HepG2 (cell line): ENCODE results near the gene ZNF343. TPM values are rescaled to one million over a fixed set of nuclear protein-coding genes. Genes with fewer than 3 reads are reported as not detected.

ENCODE experiments used
- ATAC-seq: fragments of 200-7000 bp; cut with Tn5 transposase; 3 replicates; pipeline ENCODE4 v1.9.1; 2020; ENCODE audit warnings: mild to moderate bottlenecking, moderate library complexity
- BruUV-seq: library from RNA; stranded (reverse); fragments of 400-500 nt; replicated peaks from 2 replicates; lab custom pipeline; 2021; lab: Mats Ljungman, UMichigan
- CTCF ChIA-PET: fragments of 300-600 bp; formaldehyde crosslinking; extraction: SDS; loops from one replicate; lab custom pipeline; 2021; ENCODE audit warnings: low total read pairs, inconsistent platforms, low intra/inter-chr PET ratio; lab: Yijun Ruan, JAX
- POLR2A ChIA-PET: fragments of 350-600 bp; sonication (Branson Sonifier 250); formaldehyde crosslinking; loops from one replicate; lab custom pipeline; 2020; ENCODE audit warnings: antibody characterized with exemption, inconsistent platforms; lab: Yijun Ruan, JAX
- DNase-seq: peaks from one replicate; pipeline ENCODE4 v3.0.0-alpha.2; 2015; ENCODE audit warnings: low spot score
- FAIRE-seq: peaks from 3 replicates; lab custom pipeline; 2011; peaks lifted over from hg19 to GRCh38; lab: Jason Lieb, UNC
- H2AFZ ChIP-seq: one replicate; pipeline ENCODE4 v1.6.1; 2011; ENCODE audit warnings: low read length, inconsistent platforms
- H3K27ac ChIP-seq: fragments of 300-600 bp; 3 replicates; pipeline ENCODE4 v1.8.0; 2011; ENCODE audit warnings: mixed run types, mild to moderate bottlenecking, mixed read lengths, low read length, inconsistent platforms; ENCODE audit not compliant: insufficient read depth; ENCODE audit errors: extremely low read length
- H3K27me3 ChIP-seq, 2 experiments: fragments of 200-600 bp in 1 of 2; 2 replicates in 1 of 2; 3 replicates in 1 of 2; pipeline versions ENCODE4 v1.6.0 to v1.8.0; 2011; ENCODE audit warnings: low read length in 2 of 2, mild to moderate bottlenecking in 2 of 2, moderate library complexity in 2 of 2, inconsistent platforms in 1 of 2; ENCODE audit not compliant: insufficient read depth in 2 of 2, control insufficient read depth in 1 of 2
- H3K36me3 ChIP-seq, 2 experiments: fragments of 200-600 bp in 1 of 2; replicated peaks in 1 of 2; 2 replicates in 1 of 2; 3 replicates in 1 of 2; pipeline versions ENCODE4 v1.5.1 to v1.8.0; 2011; ENCODE audit warnings: low read length in 2 of 2, inconsistent platforms in 1 of 2; ENCODE audit not compliant: insufficient read depth in 2 of 2, control insufficient read depth in 1 of 2
- H3K4me1 ChIP-seq: 2 replicates; pipeline ENCODE4 v1.5.1; 2012; ENCODE audit warnings: low read length, inconsistent platforms; ENCODE audit not compliant: insufficient read depth
- H3K4me2 ChIP-seq: 2 replicates; pipeline ENCODE4 v1.6.0; 2011; ENCODE audit warnings: low read depth, low read length, inconsistent platforms
- H3K4me3 ChIP-seq, 3 experiments: fragments of 200-600 bp in 1 of 3; sonication (generic), shearing (Covaris generic) in 1 of 3; replicated peaks in 1 of 3; 2 replicates each; pipeline ENCODE4 v1.5.1; 2011 to 2016; ENCODE audit warnings: low read length in 3 of 3, inconsistent platforms in 2 of 3, low read depth in 2 of 3, mild to moderate bottlenecking in 2 of 3, control low read depth in 1 of 3, mixed read lengths in 1 of 3; ENCODE audit not compliant: insufficient read depth in 1 of 3
- H3K79me2 ChIP-seq: one replicate; pipeline ENCODE4 v1.6.1; 2011; ENCODE audit warnings: low read length, inconsistent platforms; ENCODE audit not compliant: insufficient read depth
- H3K9ac ChIP-seq: 2 replicates; pipeline ENCODE4 v1.6.0; 2011; ENCODE audit warnings: mild to moderate bottlenecking, low read depth, low read length, inconsistent platforms; ENCODE audit not compliant: insufficient read depth
- H3K9me3 ChIP-seq: 2 replicates; pipeline ENCODE4 v1.5.1; 2012; ENCODE audit warnings: mild to moderate bottlenecking, low read length
- H4K20me1 ChIP-seq: 2 replicates; pipeline ENCODE4 v1.6.0; 2011; ENCODE audit warnings: inconsistent platforms, mild to moderate bottlenecking, low read length, moderate library complexity; ENCODE audit not compliant: insufficient read depth
- AKAP8 ChIP-seq: sonication (generic); formaldehyde crosslinking; IDR thresholded peaks from 2 replicates; pipeline ENCODE4 v1.5.1; 2020; ENCODE audit warnings: mild to moderate bottlenecking, missing genetic modification reagents
- ATF7 ChIP-seq, 2 experiments: fragments of 450-650 bp in 1 of 2; sonication (generic) in 1 of 2; formaldehyde crosslinking in 1 of 2; IDR thresholded peaks; 2 replicates each; pipeline versions ENCODE4 v1.4.0 to v1.6.1; 2016 to 2020; ENCODE audit warnings: antibody characterized with exemption in 1 of 2, mild to moderate bottlenecking in 1 of 2, missing genetic modification reagents in 1 of 2
- CEBPB ChIP-seq: IDR thresholded peaks from 2 replicates; pipeline ENCODE4 v1.6.1; 2011; ENCODE audit warnings: low read depth, low read length, improper control_type of control experiment, borderline replicate concordance
- ELF3 ChIP-seq: IDR thresholded peaks from 2 replicates; pipeline ENCODE4 v1.6.1; 2016; ENCODE audit warnings: missing genetic modification reagents, missing compliant biosample characterization
- FOXK2 ChIP-seq: fragments of 450-650 bp; IDR thresholded peaks from 2 replicates; pipeline ENCODE4 v1.6.1; 2016
- HNF4A ChIP-seq: sonication (generic); formaldehyde crosslinking; IDR thresholded peaks from 2 replicates; pipeline ENCODE4 v1.4.0; 2020; ENCODE audit warnings: missing genetic modification reagents
- TCF7L2 ChIP-seq: IDR thresholded peaks from 2 replicates; pipeline ENCODE4 v1.6.1; 2011; ENCODE audit warnings: mild to moderate bottlenecking, low read depth, low read length, moderate library complexity
- TFDP1 ChIP-seq: IDR thresholded peaks from 2 replicates; pipeline ENCODE4 v1.6.1; 2016; ENCODE audit warnings: missing compliant biosample characterization, missing genetic modification reagents, borderline replicate concordance
- WGBS: methylation state at CpG from one replicate; pipeline ENCODE4 v1.1.6; 2017; ENCODE audit warnings: low lambda C conversion rate; 5-methylcytosine and 5-hydroxymethylcytosine counted together
- in situ Hi-C: cut with HindIII; loops from 2 replicates; pipeline ENCODE4 v1.10.0; 2017; ENCODE audit warnings: low pct_unique_long_range_greater_than_20kb; ENCODE audit not compliant: extremely low pct_ligation_motif_present
- intact Hi-C: fragments of 100-400 bp; cut with micrococcal nuclease; formaldehyde crosslinking; loops from one replicate; pipeline ENCODE4 v1.10.0; 2022; ENCODE audit not compliant: unreplicated experiment
- polyA plus RNA-seq, 8 experiments: library from polyadenylated mRNA; depleted of rRNA in 3 of 8; stranded (reverse) in 7 of 8; unstranded in 1 of 8; fragments of >200 nt; fragmentation: Illumina TruSeq in 4 of 8; extraction: Trizol in 4 of 8; gene quantifications; 2 replicates each; pipeline versions ENCODE4 v1.2.1 to v1.2.3, GENCODE V29; 2011 to 2016; ENCODE audit warnings: low read depth in 4 of 8, missing spikeins in 1 of 8, mixed read lengths in 1 of 8; ENCODE audit not compliant: insufficient read depth in 1 of 8
- total RNA-seq, 5 experiments: library from RNA; depleted of rRNA; stranded (reverse); fragments of >200 nt; fragmentation: Illumina TruSeq; extraction: Trizol; gene quantifications; 2 replicates each; pipeline ENCODE4 v1.2.3, GENCODE V29; 2016; ENCODE audit warnings: low read depth in 1 of 5
- TF ChIP-seq, protein P1 (sequence below): sonication (generic); formaldehyde crosslinking; IDR thresholded peaks from 2 replicates; pipeline ENCODE4 v1.5.0; 2020; ENCODE audit warnings: mild to moderate bottlenecking, low read depth, missing genetic modification reagents, borderline replicate concordance
- TF ChIP-seq, protein P2 (sequence below): sonication (generic); formaldehyde crosslinking; IDR thresholded peaks from 2 replicates; pipeline ENCODE4 v1.5.0; 2020; ENCODE audit warnings: mild to moderate bottlenecking, missing genetic modification reagents

The ZNF343 gene
- total and polyA plus RNA-seq, 2 of the 13 experiments (the other 11 are each of a cell fraction or from before 2014, with no cell fraction given), result 16.4 to 22.1 TPM

GRCh38 chr20:2455771-2456497 is 52.8 kb downstream of the ZNF343 start:
- no peaks in the 10 kb centered on the region; the same call in 1 of the 2 replicates for H4K20me1 ChIP-seq
- DNase-seq (no peak), ATAC-seq (peak; percentile 22; the same call in 2 of the 3 replicates), FAIRE-seq (no peak)
- TF ChIP-seq TFDP1 (no peak), ATF7 (IDR thresholded peaks at IDR 0.05) (0 out of 2 replicates have a peak, but pooled peaks have one; percentile 27), ATF7 (CRISPR knock-in tag; IDR thresholded peaks at IDR 0.05) (no peak), CEBPB (peak; percentile 37; the same call in 1 of the 2 replicates), FOXK2 (0 out of 2 replicates have a peak, but pooled peaks have one; percentile 15), HNF4A (CRISPR knock-in tag) (0 out of 2 replicates have a peak, but pooled peaks have one; percentile 13), AKAP8 (CRISPR knock-in tag) (no peak), TCF7L2 (no peak), ELF3 (CRISPR knock-in tag) (no peak)
- TF ChIP-seq, protein P1, sequence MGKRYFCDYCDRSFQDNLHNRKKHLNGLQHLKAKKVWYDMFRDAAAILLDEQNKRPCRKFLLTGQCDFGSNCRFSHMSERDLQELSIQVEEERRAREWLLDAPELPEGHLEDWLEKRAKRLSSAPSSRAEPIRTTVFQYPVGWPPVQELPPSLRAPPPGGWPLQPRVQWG, result no peak
- TF ChIP-seq, protein P2, sequence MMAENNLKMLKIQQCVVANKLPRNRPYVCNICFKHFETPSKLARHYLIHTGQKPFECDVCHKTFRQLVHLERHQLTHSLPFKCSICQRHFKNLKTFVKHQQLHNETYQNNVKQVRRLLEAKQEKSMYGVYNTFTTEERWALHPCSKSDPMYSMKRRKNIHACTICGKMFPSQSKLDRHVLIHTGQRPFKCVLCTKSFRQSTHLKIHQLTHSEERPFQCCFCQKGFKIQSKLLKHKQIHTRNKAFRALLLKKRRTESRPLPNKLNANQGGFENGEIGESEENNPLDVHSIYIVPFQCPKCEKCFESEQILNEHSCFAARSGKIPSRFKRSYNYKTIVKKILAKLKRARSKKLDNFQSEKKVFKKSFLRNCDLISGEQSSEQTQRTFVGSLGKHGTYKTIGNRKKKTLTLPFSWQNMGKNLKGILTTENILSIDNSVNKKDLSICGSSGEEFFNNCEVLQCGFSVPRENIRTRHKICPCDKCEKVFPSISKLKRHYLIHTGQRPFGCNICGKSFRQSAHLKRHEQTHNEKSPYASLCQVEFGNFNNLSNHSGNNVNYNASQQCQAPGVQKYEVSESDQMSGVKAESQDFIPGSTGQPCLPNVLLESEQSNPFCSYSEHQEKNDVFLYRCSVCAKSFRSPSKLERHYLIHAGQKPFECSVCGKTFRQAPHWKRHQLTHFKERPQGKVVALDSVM (CRISPR knock-in tag), result 0 out of 2 replicates have a peak, but pooled peaks have one; percentile 13
- peaks cover 6 to 19% of the 10 kb centered on the region in 2 experiments; a peak in 4 of 5 replicates for H3K36me3 ChIP-seq
- H3K4me2 ChIP-seq, result no peak overlapping the region
- no peak overlapping the region for H3K27ac ChIP-seq
- no peaks in the 10 kb centered on the region for H3K4me1 ChIP-seq
- no peaks in the 10 kb centered on the region for H3K27me3 ChIP-seq
- no peak overlapping the region for H3K9ac ChIP-seq
- ChIA-PET CTCF (interaction anchor here (1.0 to 1.6 kb wide), 2 partner anchors 35 to 69 kb away, joined by 3 to 7 read pairs; no protein-coding TSS in a partner anchor), POLR2A (interaction anchor here (3.6 kb wide), 1 partner anchor 14 kb away, joined by 34 read pairs; the partner anchor contains the start of gene SNRPB)
- intact Hi-C loops (no loop called here), in situ Hi-C loops (no loop called here)
- H3K79me2 ChIP-seq, result no peaks in the 10 kb centered on the region
- no TSS peak for BruUV-seq
- no peaks in the 10 kb centered on the region for H3K9me3 ChIP-seq
- no peak overlapping the region for H3K4me3 ChIP-seq
- no peak overlapping the region for H2AFZ ChIP-seq
- WGBS, result 78% methylated on average over 2 of the region's 2 CpGs
